WTC11 (cell line): ENCODE data around the gene LRFN2. TPM values are rescaled to one million over a fixed set of nuclear protein-coding genes. Genes with fewer than 3 reads are reported as not detected.
A peak's percentile ranks its signal among the peaks of the same experiment; 100 is the strongest.

Source experiments
- ATAC-seq: fragments of 200-7000 bp; cut with Tn5 transposase; 2 replicates; pipeline ENCODE4 v1.10.0; 2021; ENCODE audit warnings: mild to moderate bottlenecking, moderate library complexity
- CTCF ChIA-PET: fragments of 300-600 bp; sonication (Branson Sonifier 250); formaldehyde crosslinking; loops from one replicate; lab custom pipeline; 2021; ENCODE audit warnings: antibody characterized with exemption; lab: Charles Lee
- POLR2A ChIA-PET: fragments of 350-600 bp; sonication (Branson Sonifier 250); formaldehyde crosslinking; loops from one replicate; lab custom pipeline; 2021; ENCODE audit warnings: antibody characterized with exemption; lab: Charles Lee
- DNase-seq: peaks from one replicate; pipeline ENCODE4 v3.0.0; 2021; ENCODE audit warnings: low spot score
- H3K27ac Mint-ChIP-seq: 2 replicates; pipeline ENCODE4 v1.8.0; 2021; ENCODE audit warnings: mixed read lengths
- H3K27me3 Mint-ChIP-seq: 2 replicates; pipeline ENCODE4 v1.8.0; 2021; ENCODE audit warnings: low read depth, mild to moderate bottlenecking, moderate library complexity, mixed read lengths
- H3K36me3 Mint-ChIP-seq: 2 replicates; pipeline ENCODE4 v1.8.0; 2021; ENCODE audit warnings: mixed read lengths
- H3K4me1 Mint-ChIP-seq: 2 replicates; pipeline ENCODE4 v1.8.0; 2022; ENCODE audit warnings: mixed read lengths
- H3K4me3 Mint-ChIP-seq: 2 replicates; pipeline ENCODE4 v1.8.0; 2021; ENCODE audit warnings: mild to moderate bottlenecking, moderate library complexity, mixed read lengths
- H3K9me3 Mint-ChIP-seq: 2 replicates; pipeline ENCODE4 v1.8.0; 2021; ENCODE audit warnings: mixed read lengths
- CBFB ChIP-seq: sonication (generic); formaldehyde crosslinking; IDR thresholded peaks from 2 replicates; pipeline ENCODE4 v1.8.1; 2022; ENCODE audit warnings: mild to moderate bottlenecking, low read depth, missing genetic modification reagents
- FOXP4 ChIP-seq: sonication (generic); formaldehyde crosslinking; IDR thresholded peaks from 2 replicates; pipeline ENCODE4 v1.8.0; 2022; ENCODE audit warnings: mild to moderate bottlenecking, missing genetic modification reagents
- IRF2 ChIP-seq: sonication (generic); formaldehyde crosslinking; IDR thresholded peaks from 2 replicates; pipeline ENCODE4 v1.8.0; 2022; ENCODE audit warnings: low read depth, missing genetic modification reagents, borderline replicate concordance
- JUN ChIP-seq: sonication (generic); formaldehyde crosslinking; IDR thresholded peaks from 2 replicates; pipeline ENCODE4 v1.8.0; 2023; ENCODE audit warnings: mild to moderate bottlenecking, missing genetic modification reagents
- NR2C2 ChIP-seq: sonication (generic); formaldehyde crosslinking; IDR thresholded peaks from 2 replicates; pipeline ENCODE4 v1.8.0; 2022; ENCODE audit warnings: mild to moderate bottlenecking, missing genetic modification reagents
- NR3C1 ChIP-seq: sonication (generic); formaldehyde crosslinking; conservative IDR thresholded peaks from 2 replicates; pipeline ENCODE4 v1.8.1; 2023; ENCODE audit warnings: low read depth, mild to moderate bottlenecking, missing genetic modification reagents
- PRRX2 ChIP-seq: fragments of 250-450 bp; sonication (Bioruptor Pico); IDR thresholded peaks from 2 replicates; pipeline ENCODE4 v1.8.0; 2021; ENCODE audit warnings: mild to moderate bottlenecking
- SMAD4 ChIP-seq: sonication (generic); formaldehyde crosslinking; IDR thresholded peaks from 2 replicates; pipeline ENCODE4 v1.8.0; 2022; ENCODE audit warnings: mild to moderate bottlenecking, missing genetic modification reagents
- SOX15 ChIP-seq: fragments of 250-450 bp; sonication (Bioruptor Pico); IDR thresholded peaks from 2 replicates; pipeline ENCODE4 v1.9.0; 2021; ENCODE audit warnings: mild to moderate bottlenecking
- TEAD1 ChIP-seq: sonication (generic); formaldehyde crosslinking; IDR thresholded peaks from 2 replicates; pipeline ENCODE4 v1.8.0; 2022; ENCODE audit warnings: mild to moderate bottlenecking, missing genetic modification reagents
- USF1 ChIP-seq: sonication (generic); formaldehyde crosslinking; IDR thresholded peaks from 2 replicates; pipeline ENCODE4 v1.8.0; 2022; ENCODE audit warnings: mild to moderate bottlenecking, missing genetic modification reagents
- ZNF232 ChIP-seq: sonication (generic); formaldehyde crosslinking; IDR thresholded peaks from 2 replicates; pipeline ENCODE4 v1.8.0; 2022; ENCODE audit warnings: mild to moderate bottlenecking, missing genetic modification reagents
- ZNF416 ChIP-seq: fragments of 250-450 bp; sonication (Bioruptor Pico); IDR thresholded peaks from 2 replicates; pipeline ENCODE4 v1.9.0; 2021; ENCODE audit warnings: mild to moderate bottlenecking, inconsistent platforms
- total RNA-seq: library from RNA; stranded (reverse); gene quantifications from 3 replicates; pipeline ENCODE4 v1.2.3, GENCODE V29; 2021
- TF ChIP-seq, protein P1 (sequence below): sonication (generic); formaldehyde crosslinking; conservative IDR thresholded peaks from 2 replicates; pipeline ENCODE4 v1.8.1; 2023; ENCODE audit warnings: mild to moderate bottlenecking, low read depth, missing genetic modification reagents, moderate library complexity
- TF ChIP-seq, protein P2 (sequence below): sonication (generic); formaldehyde crosslinking; IDR thresholded peaks from 2 replicates; pipeline ENCODE4 v1.8.1; 2022; ENCODE audit warnings: low read depth, missing genetic modification reagents, borderline replicate concordance
- TF ChIP-seq, protein P3 (sequence below): sonication (generic); formaldehyde crosslinking; IDR thresholded peaks from 2 replicates; pipeline ENCODE4 v1.8.1; 2023; ENCODE audit warnings: mild to moderate bottlenecking, missing genetic modification reagents, moderate library complexity

Gene LRFN2
- total RNA-seq, 1 experiment from 2014 or later: 1.6 TPM

DNA sequence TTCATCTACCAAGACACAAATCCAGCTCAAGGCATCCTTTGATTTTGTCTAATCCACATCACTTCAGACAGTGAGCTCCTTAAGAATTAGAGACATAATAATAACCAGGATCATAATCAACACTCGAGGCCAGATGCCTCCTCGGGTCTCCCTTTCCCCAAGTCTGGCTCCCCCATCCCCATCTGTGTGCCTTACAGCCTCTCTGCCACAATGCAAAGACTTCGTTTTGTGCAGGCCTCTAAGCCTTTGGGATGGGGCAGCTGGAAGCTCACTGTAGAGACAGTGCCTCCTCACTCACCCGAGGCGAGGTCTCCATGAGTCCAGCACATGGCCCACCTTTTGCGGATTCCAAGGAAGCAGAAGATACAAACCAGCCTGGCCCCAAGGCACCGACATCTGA, 30.3 kb downstream of the LRFN2 start:
- POLR2A ChIA-PET: no interaction called here
- CTCF ChIA-PET: interaction anchor here (0.6 to 2.0 kb wide), 6 partner anchors 20 to 228 kb away, joined by 3 to 9 read pairs (median 4); no protein-coding TSS in a partner anchor
- DNase-seq: no peak
- no peaks in the 10 kb centered on the region for H3K36me3 Mint-ChIP-seq
- TF ChIP-seq, protein P1, sequence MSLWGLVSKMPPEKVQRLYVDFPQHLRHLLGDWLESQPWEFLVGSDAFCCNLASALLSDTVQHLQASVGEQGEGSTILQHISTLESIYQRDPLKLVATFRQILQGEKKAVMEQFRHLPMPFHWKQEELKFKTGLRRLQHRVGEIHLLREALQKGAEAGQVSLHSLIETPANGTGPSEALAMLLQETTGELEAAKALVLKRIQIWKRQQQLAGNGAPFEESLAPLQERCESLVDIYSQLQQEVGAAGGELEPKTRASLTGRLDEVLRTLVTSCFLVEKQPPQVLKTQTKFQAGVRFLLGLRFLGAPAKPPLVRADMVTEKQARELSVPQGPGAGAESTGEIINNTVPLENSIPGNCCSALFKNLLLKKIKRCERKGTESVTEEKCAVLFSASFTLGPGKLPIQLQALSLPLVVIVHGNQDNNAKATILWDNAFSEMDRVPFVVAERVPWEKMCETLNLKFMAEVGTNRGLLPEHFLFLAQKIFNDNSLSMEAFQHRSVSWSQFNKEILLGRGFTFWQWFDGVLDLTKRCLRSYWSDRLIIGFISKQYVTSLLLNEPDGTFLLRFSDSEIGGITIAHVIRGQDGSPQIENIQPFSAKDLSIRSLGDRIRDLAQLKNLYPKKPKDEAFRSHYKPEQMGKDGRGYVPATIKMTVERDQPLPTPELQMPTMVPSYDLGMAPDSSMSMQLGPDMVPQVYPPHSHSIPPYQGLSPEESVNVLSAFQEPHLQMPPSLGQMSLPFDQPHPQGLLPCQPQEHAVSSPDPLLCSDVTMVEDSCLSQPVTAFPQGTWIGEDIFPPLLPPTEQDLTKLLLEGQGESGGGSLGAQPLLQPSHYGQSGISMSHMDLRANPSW (CRISPR knock-in tag): no peak
- no peak for TF ChIP-seq SMAD4 (CRISPR knock-in tag)
- TF ChIP-seq PRRX2: no peak
- no peak for TF ChIP-seq FOXP4
- TF ChIP-seq, protein P2, sequence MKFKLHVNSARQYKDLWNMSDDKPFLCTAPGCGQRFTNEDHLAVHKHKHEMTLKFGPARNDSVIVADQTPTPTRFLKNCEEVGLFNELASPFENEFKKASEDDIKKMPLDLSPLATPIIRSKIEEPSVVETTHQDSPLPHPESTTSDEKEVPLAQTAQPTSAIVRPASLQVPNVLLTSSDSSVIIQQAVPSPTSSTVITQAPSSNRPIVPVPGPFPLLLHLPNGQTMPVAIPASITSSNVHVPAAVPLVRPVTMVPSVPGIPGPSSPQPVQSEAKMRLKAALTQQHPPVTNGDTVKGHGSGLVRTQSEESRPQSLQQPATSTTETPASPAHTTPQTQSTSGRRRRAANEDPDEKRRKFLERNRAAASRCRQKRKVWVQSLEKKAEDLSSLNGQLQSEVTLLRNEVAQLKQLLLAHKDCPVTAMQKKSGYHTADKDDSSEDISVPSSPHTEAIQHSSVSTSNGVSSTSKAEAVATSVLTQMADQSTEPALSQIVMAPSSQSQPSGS (CRISPR knock-in tag): no peak
- no peak for TF ChIP-seq SOX15 (CRISPR knock-in tag)
- no peak for TF ChIP-seq ZNF232 (CRISPR knock-in tag)
- TF ChIP-seq NR2C2 (CRISPR knock-in tag): no peak
- no peak for TF ChIP-seq IRF2 (CRISPR knock-in tag)
- TF ChIP-seq, protein P3, sequence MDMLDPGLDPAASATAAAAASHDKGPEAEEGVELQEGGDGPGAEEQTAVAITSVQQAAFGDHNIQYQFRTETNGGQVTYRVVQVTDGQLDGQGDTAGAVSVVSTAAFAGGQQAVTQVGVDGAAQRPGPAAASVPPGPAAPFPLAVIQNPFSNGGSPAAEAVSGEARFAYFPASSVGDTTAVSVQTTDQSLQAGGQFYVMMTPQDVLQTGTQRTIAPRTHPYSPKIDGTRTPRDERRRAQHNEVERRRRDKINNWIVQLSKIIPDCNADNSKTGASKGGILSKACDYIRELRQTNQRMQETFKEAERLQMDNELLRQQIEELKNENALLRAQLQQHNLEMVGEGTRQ (CRISPR knock-in tag): no peak
- TF ChIP-seq JUN (CRISPR knock-in tag): no peak
- no peak for TF ChIP-seq CBFB
- TF ChIP-seq USF1 (CRISPR knock-in tag): no peak
- H3K9me3 Mint-ChIP-seq: no peaks in the 10 kb centered on the region
- peaks cover 52% of the 10 kb centered on the region for H3K4me1 Mint-ChIP-seq
- no peak overlapping the region for H3K27ac Mint-ChIP-seq
- no peaks in the 10 kb centered on the region; the same call in 1 of the 2 replicates for H3K27me3 Mint-ChIP-seq
- H3K4me3 Mint-ChIP-seq: no peak overlapping the region
- no peak for ATAC-seq

GRCh38 chr6:40556023-40556422, 31.1 kb downstream of the LRFN2 start:
- no peaks in the 10 kb centered on the region for H3K36me3 Mint-ChIP-seq
- ATAC-seq (peak; percentile 93), DNase-seq (peak; percentile 38)
- H3K27me3 Mint-ChIP-seq: no peaks in the 10 kb centered on the region; the same call in 1 of the 2 replicates
- CTCF ChIA-PET: interaction anchor here (0.6 to 2.0 kb wide), 6 partner anchors 10 to 228 kb away, joined by 3 to 10 read pairs (median 6); no protein-coding TSS in a partner anchor
- TF ChIP-seq SMAD4 (CRISPR knock-in tag) (no peak), ZNF416 (CRISPR knock-in tag) (no peak), TEAD1 (CRISPR knock-in tag) (no peak), NR3C1 (CRISPR knock-in tag) (no peak)
- no peak overlapping the region for H3K4me3 Mint-ChIP-seq
- POLR2A ChIA-PET: no interaction called here
- no peak overlapping the region for H3K27ac Mint-ChIP-seq
- H3K9me3 Mint-ChIP-seq: no peaks in the 10 kb centered on the region
- H3K4me1 Mint-ChIP-seq: peaks cover 60% of the 10 kb centered on the region
